Measurements from ENCODE around the gene CKAP4. TPM values are rescaled to one million over a fixed set of nuclear protein-coding genes. Genes with fewer than 3 reads are reported as not detected.
"Not testable (repeated sequence)": the region's sequence is repeated elsewhere in the genome, so short reads cannot be mapped to it uniquely, and the experiment has no call there.

CKAP4 gene
- 47.8 and 50.7 TPM in 2 replicates for total RNA-seq (2014; rRNA removed; shearing (Covaris generic))

- Histone ChIP-seq H3K4me1 (no peaks in the 10 kb centered on the region; the same call in 1 of the 2 replicates), H3K27ac (peak within 1 kb of the TSS; percentile 56), H3K4me3 (peak within 1 kb of the TSS; percentile 91), H3K9me3 (replicated peaks) (no peaks in the 10 kb centered on the region), H3K36me3 (0 out of 2 replicates have a peak, but pooled peaks cover 4% of the 10 kb centered on the region), H3K27me3 (no peaks in the 10 kb centered on the region)
- peak; percentile 65 to 70 for DNase-seq
Observed at GRCh38 chr12:106247674-106248311, at the start of gene CKAP4. Gene CKAP4 (minus strand): TSS chr12:106248020. CDS start chr12:106247851, 169 bp downstream.

GRCh38 chr12:106297075-106297474 is 49.3 kb upstream of the CKAP4 start:
- H3K4me3 ChIP-seq: no peak overlapping the region
- H3K36me3 ChIP-seq: no peaks in the 10 kb centered on the region
- H3K9me3 ChIP-seq (replicated peaks): no peaks in the 10 kb centered on the region
- no peaks in the 10 kb centered on the region for H3K4me1 ChIP-seq
- H3K27me3 ChIP-seq: no peaks in the 10 kb centered on the region
- H3K27ac ChIP-seq: no peak overlapping the region
- no peak for DNase-seq

- no peak for DNase-seq
- Histone ChIP-seq H3K9me3 (replicated peaks) (no peaks in the 10 kb centered on the region), H3K4me3 (no peak overlapping the region), H3K4me1 (no peaks in the 10 kb centered on the region), H3K27ac (no peak overlapping the region), H3K36me3 (no peaks in the 10 kb centered on the region), H3K27me3 (no peaks in the 10 kb centered on the region)
Observed at GRCh38 chr12:106296179-106296877, 48.5 kb upstream of the CKAP4 start.

GRCh38 chr12:106292339-106292738 is 44.5 kb upstream of the CKAP4 start:
- no peak for DNase-seq

GRCh38 chr12:106291342-106291741 is 43.5 kb upstream of the CKAP4 start:
- H3K36me3 ChIP-seq: no peaks in the 10 kb centered on the region
- no peak overlapping the region for H3K4me3 ChIP-seq
- H3K9me3 ChIP-seq (replicated peaks): no peaks in the 10 kb centered on the region
- no peaks in the 10 kb centered on the region for H3K4me1 ChIP-seq
- no peak overlapping the region for H3K27ac ChIP-seq
- H3K27me3 ChIP-seq: no peaks in the 10 kb centered on the region
- no peak for DNase-seq

More at GRCh38 chr12:106292339-106292738, 44.5 kb upstream of the CKAP4 start:
- Histone ChIP-seq H3K36me3 (no peaks in the 10 kb centered on the region), H3K4me3 (no peak overlapping the region), H3K4me1 (no peaks in the 10 kb centered on the region), H3K9me3 (replicated peaks) (no peaks in the 10 kb centered on the region), H3K27me3 (no peaks in the 10 kb centered on the region), H3K27ac (no peak overlapping the region)

GRCh38 chr12:106290666-106291065 is 42.8 kb upstream of the CKAP4 start:
- no peak for DNase-seq
- Histone ChIP-seq H3K27me3 (no peaks in the 10 kb centered on the region), H3K9me3 (replicated peaks) (no peaks in the 10 kb centered on the region), H3K4me1 (no peaks in the 10 kb centered on the region), H3K4me3 (no peak overlapping the region), H3K36me3 (no peaks in the 10 kb centered on the region), H3K27ac (no peak overlapping the region)

- no peaks in the 10 kb centered on the region for H3K9me3 ChIP-seq (replicated peaks)
- H3K27me3 ChIP-seq: no peaks in the 10 kb centered on the region
- H3K36me3 ChIP-seq: no peaks in the 10 kb centered on the region
- H3K27ac ChIP-seq: no peak overlapping the region
- DNase-seq: no peak
- H3K4me3 ChIP-seq: no peak overlapping the region
- no peaks in the 10 kb centered on the region for H3K4me1 ChIP-seq
Observed at GRCh38 chr12:106289196-106289681, 41.4 kb upstream of the CKAP4 start.

- no peaks in the 10 kb centered on the region for H3K27me3 ChIP-seq
- H3K9me3 ChIP-seq (replicated peaks): no peaks in the 10 kb centered on the region
- H3K27ac ChIP-seq: no peak overlapping the region
- DNase-seq: no peak
- no peaks in the 10 kb centered on the region for H3K4me1 ChIP-seq
- no peak overlapping the region for H3K4me3 ChIP-seq
- no peaks in the 10 kb centered on the region for H3K36me3 ChIP-seq
Observed at GRCh38 chr12:106288494-106289195, 40.8 kb upstream of the CKAP4 start.

GRCh38 chr12:106288101-106288493 is 40.3 kb upstream of the CKAP4 start:
- H3K4me3 ChIP-seq: no peak overlapping the region
- no peak for DNase-seq
- no peaks in the 10 kb centered on the region for H3K36me3 ChIP-seq
- H3K27ac ChIP-seq: no peak overlapping the region
- H3K4me1 ChIP-seq: no peaks in the 10 kb centered on the region
- no peaks in the 10 kb centered on the region for H3K9me3 ChIP-seq (replicated peaks)
- H3K27me3 ChIP-seq: no peaks in the 10 kb centered on the region

GRCh38 chr12:106287364-106287763 is 39.5 kb upstream of the CKAP4 start:
- Histone ChIP-seq H3K4me1 (no peaks in the 10 kb centered on the region), H3K4me3 (no peak overlapping the region), H3K27ac (no peak overlapping the region), H3K36me3 (no peaks in the 10 kb centered on the region), H3K27me3 (no peaks in the 10 kb centered on the region), H3K9me3 (replicated peaks) (no peaks in the 10 kb centered on the region)
- no peak for DNase-seq

- H3K27ac ChIP-seq; H3K27me3 ChIP-seq; H3K4me3 ChIP-seq; H3K4me1 ChIP-seq; H3K36me3 ChIP-seq; DNase-seq; H3K9me3 ChIP-seq (replicated peaks): not testable (repeated sequence)
Observed at GRCh38 chr12:106286576-106287162, 38.8 kb upstream of the CKAP4 start.

- H3K36me3 ChIP-seq: no peaks in the 10 kb centered on the region
- no peak for DNase-seq
- H3K27me3 ChIP-seq: no peaks in the 10 kb centered on the region
- H3K4me3 ChIP-seq: no peak overlapping the region
- no peak overlapping the region for H3K27ac ChIP-seq
- no peaks in the 10 kb centered on the region for H3K4me1 ChIP-seq
- peaks cover 3% of the 10 kb centered on the region; the same call in 1 of the 2 replicates for H3K9me3 ChIP-seq (replicated peaks)
Observed at GRCh38 chr12:106285982-106286381, 38.2 kb upstream of the CKAP4 start.

GRCh38 chr12:106284358-106285105 is 36.7 kb upstream of the CKAP4 start:
- Histone ChIP-seq H3K4me1 (no peaks in the 10 kb centered on the region), H3K27me3 (no peaks in the 10 kb centered on the region)

GRCh38 chr12:106282457-106283097 is 34.8 kb upstream of the CKAP4 start:
- Histone ChIP-seq H3K9me3 (replicated peaks) (peaks cover 3% of the 10 kb centered on the region; the same call in 1 of the 2 replicates), H3K4me3 (no peak overlapping the region), H3K27me3 (no peaks in the 10 kb centered on the region), H3K27ac (no peak overlapping the region), H3K4me1 (no peaks in the 10 kb centered on the region), H3K36me3 (no peaks in the 10 kb centered on the region)
- peak; percentile 36 to 77 for DNase-seq

More at GRCh38 chr12:106284358-106285105, 36.7 kb upstream of the CKAP4 start:
- Histone ChIP-seq H3K27ac (no peak overlapping the region), H3K9me3 (replicated peaks) (peaks cover 3% of the 10 kb centered on the region; the same call in 1 of the 2 replicates), H3K36me3 (no peaks in the 10 kb centered on the region), H3K4me3 (no peak overlapping the region)
- DNase-seq: no peak

All from SJCRH30 (cell line).